Mucosa of stomach (tissue), 1 donor: ENCODE results near the gene GMEB2.
"Not testable (repeated sequence)": the region's sequence is repeated elsewhere in the genome, so short reads cannot be mapped to it uniquely, and the experiment has no call there.

Source experiments
- H3K27me3 ChIP-seq: one replicate; pipeline ENCODE4 v1.7.0; 2013; ENCODE audit warnings: mild to moderate bottlenecking, low read length; ENCODE audit not compliant: control insufficient read depth, insufficient read depth
- H3K36me3 ChIP-seq: one replicate; pipeline ENCODE4 v1.7.0; 2013; ENCODE audit warnings: low read length; ENCODE audit not compliant: control insufficient read depth, insufficient read depth
- H3K4me1 ChIP-seq: one replicate; pipeline ENCODE4 v1.7.0; 2013; ENCODE audit warnings: mild to moderate bottlenecking, low read length; ENCODE audit not compliant: control insufficient read depth, insufficient read depth
- H3K4me3 ChIP-seq: one replicate; pipeline ENCODE4 v1.7.0; 2013; ENCODE audit warnings: low read length
- H3K9ac ChIP-seq: one replicate; pipeline ENCODE4 v1.7.0; 2013; ENCODE audit warnings: mild to moderate bottlenecking, low read length, moderate library complexity
- H3K9me3 ChIP-seq: one replicate; pipeline ENCODE4 v1.7.0; 2013; ENCODE audit warnings: mild to moderate bottlenecking, low read length, moderate library complexity; ENCODE audit not compliant: control insufficient read depth
- donor health status: Pancreatic carcinoma.

Gene GMEB2

GRCh38 chr20:63642527-63643247 is 15.8 kb upstream of the GMEB2 start:
- no peak overlapping the region for H3K4me3 ChIP-seq
- H3K36me3 ChIP-seq = no peaks in the 10 kb centered on the region
- peaks cover 4% of the 10 kb centered on the region for H3K27me3 ChIP-seq
- H3K4me1 ChIP-seq = peaks cover 8% of the 10 kb centered on the region
- H3K9ac ChIP-seq = peak overlapping the region; percentile 29
- no peaks in the 10 kb centered on the region for H3K9me3 ChIP-seq

- H3K27me3 ChIP-seq = peaks cover 4% of the 10 kb centered on the region
- H3K4me3 ChIP-seq = no peak overlapping the region
- no peaks in the 10 kb centered on the region for H3K36me3 ChIP-seq
- H3K9me3 ChIP-seq = no peaks in the 10 kb centered on the region
- peak overlapping the region; percentile 29 for H3K9ac ChIP-seq
- H3K4me1 ChIP-seq = peaks cover 8% of the 10 kb centered on the region
These were observed 15.1 kb upstream of the GMEB2 start for GRCh38 chr20:63641792-63642523.

- Histone ChIP-seq H3K4me3 (peak overlapping the region; percentile 60), H3K9ac (peak overlapping the region; percentile 64), H3K27me3 (peaks cover 4% of the 10 kb centered on the region), H3K9me3 (no peaks in the 10 kb centered on the region), H3K36me3 (no peaks in the 10 kb centered on the region), H3K4me1 (peaks cover 8% of the 10 kb centered on the region)
These were observed 14.4 kb upstream of the GMEB2 start for GRCh38 chr20:63641146-63641791.

GRCh38 chr20:63640686-63641085 is 13.8 kb upstream of the GMEB2 start:
- H3K4me1 ChIP-seq, H3K9ac ChIP-seq, H3K27me3 ChIP-seq, H3K4me3 ChIP-seq, H3K36me3 ChIP-seq, H3K9me3 ChIP-seq: not testable (repeated sequence)

GRCh38 chr20:63640086-63640485 is 13.2 kb upstream of the GMEB2 start:
- Histone ChIP-seq H3K9me3 (no peaks in the 10 kb centered on the region), H3K4me3 (no peak overlapping the region), H3K27me3 (peaks cover 4% of the 10 kb centered on the region), H3K4me1 (peaks cover 8% of the 10 kb centered on the region), H3K9ac (no peak overlapping the region), H3K36me3 (no peaks in the 10 kb centered on the region)

GRCh38 chr20:63639093-63639975 is 12.4 kb upstream of the GMEB2 start:
- no peaks in the 10 kb centered on the region for H3K9me3 ChIP-seq
- peaks cover 8% of the 10 kb centered on the region for H3K4me1 ChIP-seq
- H3K4me3 ChIP-seq = no peak overlapping the region
- H3K9ac ChIP-seq = no peak overlapping the region
- H3K27me3 ChIP-seq = peaks cover 4% of the 10 kb centered on the region
- no peaks in the 10 kb centered on the region for H3K36me3 ChIP-seq

- Histone ChIP-seq H3K27me3 (no peaks in the 10 kb centered on the region), H3K9ac (no peak overlapping the region), H3K4me3 (no peak overlapping the region), H3K4me1 (no peaks in the 10 kb centered on the region), H3K9me3 (no peaks in the 10 kb centered on the region), H3K36me3 (no peaks in the 10 kb centered on the region)
These were observed 10.1 kb upstream of the GMEB2 start for GRCh38 chr20:63636752-63637628.

- Histone ChIP-seq H3K4me3 (no peak overlapping the region), H3K4me1 (no peaks in the 10 kb centered on the region), H3K9me3 (no peaks in the 10 kb centered on the region), H3K36me3 (no peaks in the 10 kb centered on the region), H3K27me3 (no peaks in the 10 kb centered on the region), H3K9ac (no peak overlapping the region)
These were observed 8.7 kb upstream of the GMEB2 start for GRCh38 chr20:63635431-63636141.

- Histone ChIP-seq H3K9me3 (no peaks in the 10 kb centered on the region), H3K27me3 (no peaks in the 10 kb centered on the region), H3K9ac (no peak overlapping the region), H3K36me3 (no peaks in the 10 kb centered on the region), H3K4me1 (peaks cover 2% of the 10 kb centered on the region), H3K4me3 (no peak overlapping the region)
These were observed 6.8 kb upstream of the GMEB2 start for GRCh38 chr20:63633732-63634131.

- not testable (repeated sequence) for H3K9ac ChIP-seq, H3K36me3 ChIP-seq, H3K27me3 ChIP-seq, H3K4me3 ChIP-seq, H3K9me3 ChIP-seq
- peaks cover 11% of the 10 kb centered on the region for H3K4me1 ChIP-seq
These were observed 4.5 kb upstream of the GMEB2 start for GRCh38 chr20:63631426-63631825.
